HT1080 (cell line): Measurements from ENCODE around the gene AOC1. TPM values are rescaled to one million over a fixed set of nuclear protein-coding genes. Genes with fewer than 3 reads are reported as not detected.

Experiments
- total RNA-seq: library from RNA; depleted of rRNA; stranded (reverse); fragments of >200 nt; shearing (Covaris generic); gene quantifications from 2 replicates; pipeline ENCODE4 v1.2.3, GENCODE V29; 2014; rRNA removed

AOC1 gene
- total RNA-seq, 1 experiment from 2014 or later: not detected

Other genes with a start within 250 kb of the AOC1 start
- gene GIMAP6, start 220.1 kb upstream of the AOC1 start, total RNA-seq: 1.4 and 1.6 TPM in 2 replicates
- 3.4 and 5.7 TPM in 2 replicates for gene GIMAP2, start 166.8 kb upstream of the AOC1 start, total RNA-seq
- not detected in 2 replicates for gene GIMAP1, start 135.9 kb upstream of the AOC1 start, total RNA-seq
- gene GIMAP5, start 115.1 kb upstream of the AOC1 start, total RNA-seq: 0.97 and 1.2 TPM in 2 replicates
- 0.07 TPM in 1 of 2 replicates, not detected in the other for gene TMEM176B, start 52.2 kb upstream of the AOC1 start, total RNA-seq
- gene TMEM176A, start 51.7 kb upstream of the AOC1 start, total RNA-seq: not detected in 2 replicates
- 0.34 and 0.47 TPM in 2 replicates for gene KCNH2, start 125.8 kb downstream of the AOC1 start, total RNA-seq
- 71.5 and 94.6 TPM in 2 replicates for gene NOS3, start 138.5 kb downstream of the AOC1 start, total RNA-seq
- not detected in 2 replicates for gene ATG9B, start 172.0 kb downstream of the AOC1 start, total RNA-seq
- gene ABCB8, start 175.9 kb downstream of the AOC1 start, total RNA-seq: 29.4 and 37.0 TPM in 2 replicates
- 0.45 TPM in 1 of 2 replicates, not detected in the other for gene ASIC3, start 196.0 kb downstream of the AOC1 start, total RNA-seq
- gene CDK5, start 205.4 kb downstream of the AOC1 start, total RNA-seq: 67.8 and 70.2 TPM in 2 replicates
- gene SLC4A2, start 207.1 kb downstream of the AOC1 start, total RNA-seq: 121 and 146 TPM in 2 replicates
- 86.5 and 100 TPM in 2 replicates for gene FASTK, start 228.3 kb downstream of the AOC1 start, total RNA-seq
- gene TMUB1, start 231.0 kb downstream of the AOC1 start, total RNA-seq: 66.3 and 85.1 TPM in 2 replicates
- gene AGAP3, start 234.0 kb downstream of the AOC1 start, total RNA-seq: 36.4 and 45.3 TPM in 2 replicates